ENCODE measurements around the gene FSCN2.

Gene FSCN2

DNA sequence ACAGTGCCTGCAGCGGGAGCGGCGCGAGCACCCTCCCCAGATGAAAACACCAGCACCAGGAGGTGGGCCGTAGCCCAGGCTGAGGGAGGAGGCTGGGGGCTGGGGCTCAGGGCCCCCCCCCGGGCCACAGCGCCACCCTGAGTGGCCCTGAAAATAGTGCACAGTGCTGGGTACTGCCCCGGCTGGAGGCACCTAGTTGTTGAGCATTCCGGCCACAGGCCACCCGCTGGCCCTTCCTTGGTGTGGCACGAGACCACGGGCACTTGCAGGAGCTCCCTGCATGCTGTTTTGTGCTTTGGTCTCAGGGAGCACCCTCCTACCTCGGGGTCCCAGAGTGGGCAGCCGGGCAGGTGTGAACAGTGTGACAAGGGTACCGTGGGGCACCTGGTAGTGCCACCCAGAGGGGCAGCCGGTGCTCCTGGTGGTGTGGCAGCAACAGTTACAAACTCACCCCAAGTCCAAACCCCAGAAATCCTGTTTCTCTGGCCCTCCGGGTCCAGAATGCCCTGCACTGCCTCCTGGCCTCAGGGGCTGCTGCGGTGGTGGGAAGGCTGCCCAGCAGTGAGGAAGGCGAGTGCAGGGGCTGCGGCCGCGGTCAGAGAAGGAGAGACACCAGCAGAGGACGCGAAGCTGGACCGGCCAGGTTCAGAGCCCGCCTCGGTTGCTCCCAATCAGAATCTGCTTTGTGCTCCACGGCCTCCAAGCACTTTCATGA, 11.9 kb downstream of the FSCN2 start:
- DNase-seq (ENCODE audit: low spot score) = no peak

DNA sequence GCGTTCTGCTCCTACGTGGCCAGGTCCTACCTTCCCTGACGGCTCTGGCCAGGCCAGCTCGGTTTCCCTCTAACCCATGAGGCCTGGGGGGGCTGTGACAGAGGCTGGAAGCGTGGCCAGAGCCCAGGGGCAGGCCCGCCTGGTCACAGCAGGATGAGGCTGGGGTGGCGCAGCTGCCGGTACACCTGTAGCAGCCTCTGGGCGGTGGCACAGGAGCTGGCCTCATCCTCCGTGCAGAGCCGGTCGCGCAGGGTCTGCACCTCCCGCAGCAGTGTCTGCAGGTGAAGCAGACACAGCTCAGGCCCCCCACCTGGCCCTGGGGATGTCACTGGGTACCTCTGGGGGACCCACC, 12.5 kb downstream of the FSCN2 start:
- DNase-seq (ENCODE audit: low spot score) = no peak

DNA sequence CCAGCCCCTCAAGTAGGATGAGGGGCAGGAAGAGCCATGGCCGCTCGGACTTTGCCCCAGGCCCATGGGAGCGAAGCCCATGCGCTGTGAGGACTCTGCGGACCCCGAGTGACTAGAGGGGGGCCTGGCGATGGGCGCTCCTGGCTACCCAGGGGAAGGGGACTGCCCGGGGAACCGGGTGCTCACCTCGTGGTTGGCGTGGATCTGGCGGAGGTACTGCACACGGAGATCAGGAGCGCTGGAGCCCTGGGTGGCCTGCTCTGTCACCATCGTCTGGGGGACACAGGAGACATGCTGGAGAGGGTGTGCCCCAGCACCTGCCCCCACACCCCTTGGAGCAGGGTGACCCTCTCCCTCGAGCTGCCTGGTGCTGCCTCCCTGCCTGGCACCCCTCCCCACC, 12.9 kb downstream of the FSCN2 start:
- DNase-seq (ENCODE audit: low spot score) = no peak

DNA sequence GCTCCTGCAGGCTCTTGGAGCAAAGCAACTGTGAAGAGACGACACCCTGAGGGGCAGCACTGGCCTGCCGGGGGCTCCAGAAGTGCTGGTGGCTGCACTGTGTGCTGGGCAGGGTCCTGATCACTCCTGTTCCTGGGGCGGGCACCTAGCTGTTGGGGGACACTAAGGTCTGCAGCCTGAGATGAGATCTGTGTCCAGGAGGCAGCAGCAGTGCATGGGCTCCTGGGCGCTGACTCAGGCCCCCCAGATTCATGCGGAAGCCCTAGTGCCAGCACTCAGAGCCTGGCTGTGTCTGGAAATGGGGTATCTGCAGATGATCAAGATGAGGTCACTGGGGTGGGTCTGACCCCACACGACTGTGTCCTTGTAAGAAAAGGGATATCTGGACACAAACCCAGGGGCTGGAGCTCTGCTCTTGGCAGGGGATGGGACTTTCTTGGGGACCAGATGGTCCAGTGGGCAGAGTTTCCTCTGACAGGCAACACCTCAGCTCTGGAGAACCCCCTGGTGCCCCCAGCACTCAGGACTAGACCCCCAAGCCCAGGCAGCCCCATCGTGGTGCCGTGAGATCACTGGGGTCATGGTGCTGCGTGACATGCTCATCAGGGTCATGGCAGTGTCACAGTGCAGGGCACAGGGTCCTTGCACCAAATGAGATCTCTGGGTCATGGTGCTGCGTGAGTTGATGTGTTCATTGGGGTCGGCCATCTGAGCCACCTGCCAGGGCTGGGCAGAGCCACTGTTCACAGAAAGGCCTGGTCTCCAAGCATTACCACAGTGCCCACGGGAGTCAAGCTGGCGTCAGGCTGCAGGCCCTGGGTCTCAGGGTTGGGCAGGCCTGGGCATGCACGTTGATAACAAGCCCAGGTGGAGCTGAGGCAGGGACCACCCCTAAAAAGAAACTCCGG, 14.5 kb downstream of the FSCN2 start:
- no peak for DNase-seq (ENCODE audit: low spot score)

DNA sequence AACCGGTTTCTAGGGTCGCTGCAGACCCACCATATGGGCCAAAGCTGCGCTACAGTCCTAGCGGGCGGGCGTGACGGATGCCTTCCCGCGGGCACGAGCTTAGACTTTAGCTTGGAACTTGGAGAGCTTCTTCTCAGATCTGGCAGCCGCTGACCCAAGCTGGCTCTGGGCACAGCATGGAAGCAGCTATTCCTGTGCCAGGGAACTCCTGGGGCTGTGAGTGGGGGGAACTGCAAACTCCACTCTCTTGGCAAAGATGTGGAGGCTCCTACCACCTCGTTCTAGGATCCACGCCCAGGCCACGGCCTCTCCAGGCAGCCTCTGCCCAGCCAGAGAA, 15.1 kb downstream of the FSCN2 start:
- DNase-seq (ENCODE audit: low spot score) = no peak

DNA sequence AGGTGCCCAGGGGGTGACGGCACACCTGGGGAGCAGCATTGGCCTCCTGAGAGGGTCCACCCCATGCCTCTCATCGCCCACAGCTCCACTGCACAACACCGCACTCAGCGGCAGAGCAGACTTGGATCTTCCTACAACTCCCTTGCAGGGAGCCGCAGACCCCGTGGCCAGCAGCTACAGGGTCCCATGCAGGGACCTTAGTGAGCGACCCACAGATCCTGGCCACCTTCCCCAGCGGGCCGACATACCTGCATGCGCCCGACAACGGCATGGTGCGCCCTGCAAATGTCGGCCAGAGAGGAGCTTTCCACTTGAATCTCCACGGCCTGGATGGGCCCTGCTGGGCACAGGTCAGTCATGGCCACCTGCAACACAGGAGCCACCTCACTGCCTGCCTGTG, 15.6 kb downstream of the FSCN2 start:
- no peak for DNase-seq (ENCODE audit: low spot score)

DNA sequence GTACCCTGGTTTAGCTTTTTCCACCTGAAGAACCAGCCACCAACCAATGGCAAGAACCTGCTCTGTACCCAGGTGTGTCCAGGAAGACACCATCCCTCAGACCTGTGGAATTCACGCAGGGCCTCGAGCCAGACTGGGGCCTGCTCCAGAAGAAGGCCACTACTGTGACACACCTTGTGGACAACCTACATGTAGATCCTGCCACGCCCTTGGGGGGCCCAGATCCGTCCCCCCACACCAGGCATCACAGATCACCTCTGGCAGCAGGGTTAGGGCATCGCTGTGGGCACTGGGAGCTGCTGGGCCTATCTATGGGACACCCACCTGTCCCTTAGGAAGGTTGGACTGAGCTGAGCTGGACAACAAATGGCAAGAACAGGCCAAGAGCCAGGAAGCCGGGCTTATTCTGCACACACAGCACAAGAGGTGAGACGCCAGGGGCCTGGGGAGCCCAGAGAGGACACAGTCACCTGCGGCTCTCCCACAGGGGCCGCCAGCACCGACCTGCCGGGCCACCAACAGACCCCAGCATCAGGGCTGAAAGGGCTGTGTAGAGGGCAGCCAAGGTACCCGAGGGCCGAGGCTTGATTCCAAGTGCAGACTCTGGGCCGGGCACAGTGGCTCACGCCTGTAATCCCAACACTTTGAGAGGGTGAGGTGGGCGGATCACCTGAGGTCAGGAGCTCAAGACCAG, 16.3 kb downstream of the FSCN2 start:
- DNase-seq (ENCODE audit: low spot score) = no peak

DNA sequence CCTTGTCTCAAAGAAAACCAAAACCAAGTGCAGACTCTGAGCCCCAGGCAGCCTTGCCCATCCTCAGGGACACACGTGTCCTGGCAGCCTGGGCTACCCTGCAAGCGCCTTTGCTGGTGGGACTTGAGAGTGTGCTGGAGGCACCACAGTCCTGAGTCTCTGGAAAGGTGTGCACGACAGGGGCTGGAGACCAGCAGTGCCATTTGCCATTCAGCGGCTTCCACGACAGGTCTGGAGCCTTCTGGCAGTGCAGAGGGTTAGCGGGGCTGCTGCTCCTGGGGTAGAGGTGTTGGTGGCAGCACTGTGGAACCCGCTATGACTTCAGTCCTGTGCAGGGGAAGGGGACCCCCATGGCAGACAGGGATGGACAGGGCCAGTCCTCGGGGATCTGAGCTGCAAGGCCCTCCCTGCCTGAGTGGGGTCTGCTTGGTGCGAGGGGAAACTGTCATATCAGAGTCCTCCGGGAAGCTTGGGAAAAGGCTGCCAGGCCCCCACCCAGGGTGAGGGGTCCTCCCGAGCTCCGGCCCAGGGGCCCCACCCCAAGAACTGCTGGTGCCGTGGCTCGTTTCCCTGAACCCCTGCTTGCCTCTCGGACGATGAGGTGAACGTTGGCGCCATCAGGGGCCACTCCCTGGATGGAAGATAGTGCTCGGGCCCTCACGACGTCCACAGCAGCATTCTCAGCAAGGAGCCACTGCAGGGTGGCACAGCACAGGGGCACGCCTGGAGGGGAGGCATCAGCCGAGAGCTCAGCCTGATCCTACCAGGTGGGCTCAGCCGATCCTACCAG, 17.2 kb downstream of the FSCN2 start:
- DNase-seq (ENCODE audit: low spot score) = no peak

DNA sequence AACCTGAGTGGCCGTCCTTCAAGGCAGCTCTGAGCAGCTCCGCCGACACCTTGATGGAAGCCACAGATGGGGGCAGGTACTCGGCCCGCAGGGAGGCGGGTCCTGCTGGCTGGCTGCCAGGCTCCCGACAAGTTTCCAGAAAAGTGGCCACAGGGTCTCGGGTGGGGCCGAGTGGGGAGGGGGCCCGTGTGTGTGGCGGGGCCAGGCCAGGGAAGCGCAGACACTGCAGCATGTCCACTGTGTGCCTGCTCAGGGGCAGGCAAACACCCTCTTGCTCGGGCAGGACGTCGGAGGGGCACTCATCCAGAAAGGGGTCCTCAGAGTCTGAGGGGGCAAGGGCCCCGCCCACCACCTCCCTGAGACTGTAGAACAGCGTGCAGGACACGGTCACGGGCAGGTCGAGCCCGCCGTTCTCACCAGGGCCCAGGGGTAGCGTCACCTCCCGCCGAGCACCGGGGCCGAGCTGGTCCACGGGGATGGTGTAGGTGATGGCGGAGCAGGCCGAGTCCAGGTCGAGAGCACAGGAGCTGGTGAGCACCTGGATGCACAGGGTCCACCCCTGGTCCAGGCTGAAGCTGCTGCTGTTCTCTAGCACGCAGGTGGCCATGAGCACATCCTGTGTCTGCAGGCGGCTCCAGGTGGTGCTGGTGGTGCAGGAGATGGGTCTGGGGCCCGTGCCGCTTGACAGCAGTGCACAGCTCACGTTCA, 18.9 kb downstream of the FSCN2 start:
- no peak for DNase-seq (ENCODE audit: low spot score)

DNA sequence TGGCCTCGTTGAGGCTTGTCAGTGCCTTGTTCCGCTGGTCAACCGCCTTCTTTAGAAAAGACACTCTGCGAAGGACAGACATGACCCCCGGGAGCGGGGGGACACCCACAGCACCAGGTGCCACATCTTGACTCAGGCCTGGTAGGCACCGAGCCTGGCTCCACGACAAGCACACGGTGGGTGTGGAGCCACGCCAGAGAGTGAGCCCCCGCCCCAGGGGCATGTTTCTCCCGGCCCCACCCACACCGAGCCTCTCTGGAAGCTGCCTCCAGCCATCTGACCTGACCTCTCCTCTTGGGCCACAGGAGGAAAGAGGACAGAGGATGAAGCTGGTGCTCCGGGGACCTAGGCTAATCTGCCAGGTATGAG, 19.4 kb downstream of the FSCN2 start:
- no peak for DNase-seq (ENCODE audit: low spot score)

DNA sequence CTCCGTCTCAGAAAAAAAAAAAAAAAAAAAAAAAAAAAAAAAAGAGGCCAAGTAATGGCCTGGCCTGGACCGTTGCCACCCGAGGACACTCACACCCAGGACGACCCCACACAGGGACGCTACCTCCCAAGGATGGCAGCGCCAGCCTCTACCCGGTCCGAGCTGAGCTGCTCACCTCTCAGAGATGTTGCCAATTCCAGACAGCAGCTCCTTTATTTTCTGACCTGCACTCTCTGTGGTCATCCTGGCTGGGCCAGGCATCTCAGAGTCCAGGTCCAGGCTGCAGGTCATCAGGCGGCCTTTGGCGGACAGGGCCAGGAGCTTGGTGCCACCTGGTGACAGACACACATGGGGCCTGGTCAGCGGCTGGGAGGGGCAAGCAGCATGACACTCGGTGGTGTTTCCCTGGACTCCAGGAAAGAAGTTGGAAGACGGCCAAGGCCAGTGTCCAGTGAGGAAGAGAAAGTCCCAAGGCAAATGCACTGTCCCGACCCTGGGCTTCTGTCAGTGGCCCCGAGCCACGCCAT, 20.9 kb downstream of the FSCN2 start:
- DNase-seq (ENCODE audit: low spot score) = no peak

DNA sequence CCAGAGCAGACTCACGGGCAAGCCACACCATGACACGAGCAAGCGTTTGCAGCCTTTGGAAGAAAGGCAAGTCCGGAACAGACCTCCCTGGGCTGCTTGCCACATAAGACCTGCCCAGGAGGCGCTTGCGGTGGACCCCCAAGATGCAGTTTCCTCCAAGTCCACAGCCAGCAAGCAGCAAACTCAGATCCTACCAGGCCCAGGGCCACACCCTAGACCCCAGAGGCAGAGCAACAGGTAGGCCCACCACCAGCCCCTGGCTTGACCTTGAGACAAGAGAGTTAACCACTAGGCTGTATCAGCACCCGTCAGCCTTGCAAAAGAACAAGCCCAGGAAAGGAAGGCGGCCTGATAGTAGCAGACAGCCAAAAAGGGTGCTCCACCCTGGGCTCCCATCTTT, 21.6 kb downstream of the FSCN2 start:
- no peak for DNase-seq (ENCODE audit: low spot score)

DNA sequence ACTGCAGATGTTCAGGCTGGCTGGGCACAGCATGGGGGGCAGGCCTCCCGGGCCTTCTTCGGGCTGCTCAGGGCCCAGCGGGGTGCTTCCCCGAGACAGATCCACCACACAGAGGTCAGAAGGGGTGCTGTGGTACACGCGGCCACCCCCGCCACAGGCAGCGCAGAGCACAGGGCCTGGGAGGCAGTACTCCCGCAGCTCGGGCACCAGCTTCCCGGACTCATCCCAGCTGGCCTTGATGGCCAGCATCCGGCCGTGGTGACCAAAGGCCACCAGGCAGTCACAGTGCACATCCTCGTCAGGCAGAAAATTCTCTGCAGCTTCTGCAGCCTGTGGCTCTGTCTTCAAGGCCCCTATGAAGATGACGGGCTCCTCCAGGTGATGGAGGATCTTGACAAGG, 22.1 kb downstream of the FSCN2 start:
- no peak for DNase-seq (ENCODE audit: low spot score)

DNA sequence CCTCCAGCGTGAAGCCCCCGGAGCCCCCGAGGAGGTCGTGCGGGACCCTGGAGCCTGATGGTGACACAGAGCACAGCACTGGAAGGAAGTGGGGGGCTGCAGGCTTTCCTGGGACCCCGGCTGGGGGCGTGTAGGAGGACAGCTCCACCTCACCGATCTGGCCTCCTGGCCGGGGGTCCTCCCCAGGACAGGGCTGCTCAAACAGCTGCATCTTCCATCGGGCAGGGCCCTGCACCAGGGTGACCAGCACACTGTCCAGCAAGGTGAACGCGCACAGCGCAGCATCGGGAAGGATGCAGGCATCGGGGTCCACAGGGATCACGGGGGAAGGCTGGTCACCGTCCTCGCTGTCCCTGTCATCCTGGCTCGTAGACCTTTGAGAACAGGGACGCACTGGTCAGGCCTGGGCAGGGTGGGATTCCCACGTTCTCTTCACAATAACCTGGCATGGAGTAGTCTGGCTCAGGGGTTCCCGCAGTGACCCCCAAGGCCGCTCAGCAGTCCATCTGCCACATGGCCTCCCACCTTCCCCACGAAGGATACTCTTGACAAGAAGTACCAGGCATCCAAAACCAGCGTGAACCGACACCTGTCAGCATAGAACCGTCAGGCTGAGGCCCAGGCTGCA, 22.8 kb downstream of the FSCN2 start:
- no peak for DNase-seq (ENCODE audit: low spot score)

DNA sequence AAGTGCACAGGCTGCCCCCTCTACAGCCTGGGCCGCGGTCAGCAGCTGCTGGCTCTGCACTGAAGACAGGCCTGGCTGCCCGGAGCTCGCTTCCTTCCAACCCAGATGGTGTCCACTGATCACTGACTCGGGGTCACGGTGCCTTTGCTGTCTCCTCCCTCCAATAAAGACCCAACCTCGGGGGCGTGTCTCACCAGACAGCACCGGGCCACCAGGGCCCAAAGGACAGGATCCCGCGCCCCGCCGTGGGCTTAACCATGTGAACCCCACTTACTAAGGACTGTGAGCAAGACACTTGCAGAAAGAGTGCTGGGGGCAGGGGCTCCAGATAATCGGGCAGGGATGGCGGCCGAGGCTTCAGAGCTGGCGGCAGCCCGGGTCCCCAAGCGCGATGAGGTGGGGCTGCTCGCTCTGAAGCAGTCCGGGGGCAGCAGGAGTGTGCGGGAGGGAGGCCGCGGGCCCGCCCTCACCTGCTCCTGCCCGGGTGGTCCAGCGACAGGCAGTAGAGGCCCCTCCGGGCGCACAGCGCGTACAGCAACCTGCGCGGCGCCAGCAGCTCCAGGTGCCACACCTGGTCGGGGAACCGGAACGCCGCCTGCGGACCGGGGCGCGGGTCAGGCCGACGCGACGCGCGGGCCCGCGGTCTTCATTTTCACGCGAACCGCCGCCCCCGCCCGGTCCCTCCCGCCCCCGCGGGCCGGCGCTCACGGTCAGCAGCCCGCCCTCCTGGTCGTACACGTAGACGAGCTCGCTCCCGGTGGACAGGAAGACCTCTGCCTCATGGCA, 23.5 kb downstream of the FSCN2 start:
- peak; percentile 70 for DNase-seq (ENCODE audit: low spot score)

DNA sequence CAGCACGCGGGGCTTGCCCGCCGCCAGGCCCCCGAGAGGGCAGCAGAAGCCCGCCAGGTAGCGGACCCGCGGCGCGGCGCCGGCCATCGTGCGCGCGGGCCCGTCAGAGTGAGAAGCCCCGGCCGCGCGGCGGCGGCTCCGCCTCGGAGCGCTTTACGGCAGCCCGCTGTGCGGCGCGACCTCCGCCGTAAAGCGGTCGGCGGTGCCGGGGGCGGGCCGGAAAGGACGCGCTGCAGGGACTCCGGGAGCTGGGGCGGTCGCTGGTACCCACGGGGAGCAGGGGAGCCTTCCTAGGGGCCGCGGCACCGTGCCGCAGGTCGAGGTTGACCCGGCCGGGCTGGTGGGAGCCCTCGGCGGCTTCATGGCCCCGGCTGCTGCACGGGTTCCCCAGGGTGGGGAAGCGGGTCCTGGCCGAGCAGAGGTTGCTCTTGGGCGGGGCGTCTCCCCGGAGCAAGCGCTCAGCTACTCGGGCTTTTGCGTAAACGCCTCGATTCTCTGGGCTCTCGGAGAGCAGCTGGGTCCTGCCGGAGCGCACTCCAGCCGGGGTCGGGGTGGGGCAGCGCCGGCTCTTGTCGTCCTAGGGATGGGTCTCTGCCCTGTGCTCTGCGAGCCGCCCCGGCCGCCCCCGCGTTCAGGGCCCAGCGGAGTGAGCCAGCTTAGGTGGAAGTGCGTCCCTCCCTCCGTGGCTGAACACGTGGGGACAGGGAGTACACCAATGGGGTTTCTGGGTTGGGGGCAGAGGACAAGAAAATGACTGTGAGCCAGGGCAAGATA, 24.3 kb downstream of the FSCN2 start, which contains the start of gene FAAP100:
Gene FAAP100 (minus strand): TSS at position 110 of the 774 bp plus-strand sequence. CDS start 23 bp downstream, at position 87.
- peak; percentile 91 for DNase-seq (ENCODE audit: low spot score)

DNA sequence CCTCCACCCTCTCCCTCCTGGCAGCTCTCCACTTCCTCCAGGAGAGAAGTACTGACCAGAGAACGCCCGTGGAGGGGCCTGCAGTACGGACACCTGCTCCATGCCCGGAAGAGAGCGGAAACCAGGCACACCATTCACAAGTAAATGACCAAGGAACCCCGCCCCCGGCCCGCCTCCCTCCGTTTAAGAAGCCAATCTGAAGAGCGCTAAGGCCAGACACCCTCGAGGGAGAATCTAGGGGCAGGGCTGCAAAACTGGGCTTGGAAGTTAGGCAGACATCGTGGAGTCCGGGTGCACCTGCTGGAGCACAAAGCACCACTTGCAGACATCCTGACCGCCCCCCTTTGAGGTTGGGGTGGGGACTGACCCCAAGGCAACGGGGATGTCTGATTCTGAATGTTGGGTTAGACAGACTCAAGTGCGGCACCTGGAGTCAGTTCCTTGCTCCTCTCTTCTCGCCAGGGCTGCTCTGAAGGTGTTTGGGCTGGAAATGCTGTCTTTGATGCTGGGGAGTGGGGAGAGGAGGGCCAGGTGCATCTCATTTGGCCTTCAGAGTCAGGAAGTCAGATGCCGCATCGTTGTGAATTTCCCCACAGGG, 24.9 kb downstream of the FSCN2 start:
- DNase-seq (ENCODE audit: low spot score) = peak; percentile 84

DNA sequence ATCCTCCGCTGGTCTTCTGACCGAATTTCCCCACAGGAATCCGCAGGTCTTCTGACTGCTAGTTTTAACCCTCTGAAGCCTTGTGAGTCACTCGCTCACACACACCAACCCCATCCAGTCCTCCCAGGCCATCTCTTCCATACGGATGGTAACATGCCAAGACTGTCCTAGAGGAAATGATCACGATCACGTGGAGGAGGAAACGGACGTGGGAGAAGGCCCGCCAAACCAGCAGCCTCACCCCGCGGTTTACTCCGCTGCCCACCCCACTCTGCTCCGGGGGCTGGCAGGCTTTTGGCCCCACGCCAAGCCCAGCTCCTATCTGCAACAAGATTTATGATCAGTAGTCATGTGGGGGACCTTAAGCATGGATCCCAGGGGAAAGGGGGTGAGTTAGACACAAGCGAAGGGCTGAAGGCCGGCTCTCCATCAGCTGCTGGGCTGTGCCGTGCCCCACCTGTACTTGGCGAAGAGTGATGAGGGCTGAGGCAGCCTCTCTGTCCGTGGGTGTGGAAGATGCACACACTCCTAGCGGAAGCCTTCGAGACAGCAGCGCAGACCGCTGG, 25.5 kb downstream of the FSCN2 start:
- no peak for DNase-seq (ENCODE audit: low spot score)
